Activated CD8-positive, alpha-beta memory T cell treated with anti-CD3 and anti-CD28 coated beads, Interleukin-2, amount 10 ng/mL, durations not matched to agents 7 days and 5 days (primary cell): ENCODE measurements around the gene NELFCD. TPM values are rescaled to one million over a fixed set of nuclear protein-coding genes. Genes with fewer than 3 reads are reported as not detected.

Experiments
- ATAC-seq: fragments of 150-1000 bp; cut with Tn5 transposase; one replicate; pipeline ENCODE4 v1.10.0; 2021; ENCODE audit warnings: moderate library complexity
- CTCF ChIA-PET: fragments of 350-600 bp; sonication (Branson Sonifier 250); formaldehyde crosslinking; loops from one replicate; lab custom pipeline; 2021; ENCODE audit warnings: antibody characterized with exemption; lab: Charles Lee
- DNase-seq: peaks from one replicate; pipeline ENCODE4 v3.0.0-alpha.2; 2020
- H3K27ac Mint-ChIP-seq: one replicate; pipeline ENCODE4 v1.8.0; 2021; ENCODE audit warnings: mild to moderate bottlenecking, mixed read lengths
- H3K27me3 Mint-ChIP-seq: one replicate; pipeline ENCODE4 v1.8.0; 2021; ENCODE audit warnings: mixed read lengths
- H3K36me3 Mint-ChIP-seq: one replicate; pipeline ENCODE4 v1.8.0; 2021; ENCODE audit warnings: mild to moderate bottlenecking, mixed read lengths
- H3K4me1 Mint-ChIP-seq: one replicate; pipeline ENCODE4 v1.8.0; 2021; ENCODE audit warnings: mixed read lengths
- H3K4me3 Mint-ChIP-seq: one replicate; pipeline ENCODE4 v1.8.0; 2021; ENCODE audit warnings: mild to moderate bottlenecking, moderate library complexity, mixed read lengths
- H3K9me3 Mint-ChIP-seq: one replicate; pipeline ENCODE4 v1.8.0; 2022; ENCODE audit warnings: low read depth, mixed read lengths
- total RNA-seq, 2 experiments: library from RNA; stranded (reverse); gene quantifications; one replicate each; pipeline ENCODE4 v1.2.3, GENCODE V29; 2021

The NELFCD gene
- total RNA-seq, 2 experiments from 2014 or later: 71.2 to 86.2 TPM

GRCh38 chr20:59013031-59013951, 32.2 kb downstream of the NELFCD start:
- H3K36me3 Mint-ChIP-seq: no peaks in the 10 kb centered on the region
- no peaks in the 10 kb centered on the region for H3K9me3 Mint-ChIP-seq
- peaks cover 53% of the 10 kb centered on the region for H3K4me1 Mint-ChIP-seq
- H3K4me3 Mint-ChIP-seq: no peak overlapping the region
- H3K27ac Mint-ChIP-seq: no peak overlapping the region
- ATAC-seq (no peak), DNase-seq (peak; percentile 36)
- H3K27me3 Mint-ChIP-seq: no peaks in the 10 kb centered on the region
- CTCF ChIA-PET: interaction anchor here (0.9 to 1.4 kb wide), 2 partner anchors 18 to 19 kb away, joined by 3 read pairs; partner anchors contain the start of gene ATP5F1E

GRCh38 chr20:59013959-59014608, 33.0 kb downstream of the NELFCD start:
- ATAC-seq (peak; percentile 60), DNase-seq (peak; percentile 58)
- H3K4me3 Mint-ChIP-seq: no peak overlapping the region
- no peak overlapping the region for H3K27ac Mint-ChIP-seq
- H3K4me1 Mint-ChIP-seq: peaks cover 53% of the 10 kb centered on the region
- no peaks in the 10 kb centered on the region for H3K9me3 Mint-ChIP-seq
- CTCF ChIA-PET: interaction anchor here (0.7 to 1.4 kb wide), 3 partner anchors 8 to 18 kb away, joined by 3 read pairs; partner anchors contain the start of gene ATP5F1E
- H3K36me3 Mint-ChIP-seq: no peaks in the 10 kb centered on the region
- H3K27me3 Mint-ChIP-seq: no peaks in the 10 kb centered on the region

GRCh38 chr20:59014680-59015389, 33.8 kb downstream of the NELFCD start:
- H3K9me3 Mint-ChIP-seq: no peaks in the 10 kb centered on the region
- DNase-seq (peak; percentile 33), ATAC-seq (no peak)
- CTCF ChIA-PET: interaction anchor here (0.7 to 1.4 kb wide), 2 partner anchors 7 to 17 kb away, joined by 3 read pairs; no protein-coding TSS in a partner anchor
- no peak overlapping the region for H3K4me3 Mint-ChIP-seq
- no peaks in the 10 kb centered on the region for H3K36me3 Mint-ChIP-seq
- H3K27me3 Mint-ChIP-seq: no peaks in the 10 kb centered on the region
- peaks cover 53% of the 10 kb centered on the region for H3K4me1 Mint-ChIP-seq
- H3K27ac Mint-ChIP-seq: no peak overlapping the region

GRCh38 chr20:59015411-59015810, 34.4 kb downstream of the NELFCD start:
- Mint-ChIP-seq H3K36me3 (no peaks in the 10 kb centered on the region), H3K4me3 (no peak overlapping the region), H3K9me3 (no peaks in the 10 kb centered on the region), H3K27ac (no peak overlapping the region), H3K4me1 (peaks cover 52% of the 10 kb centered on the region), H3K27me3 (no peaks in the 10 kb centered on the region)
- DNase-seq: peak; percentile 29
- ATAC-seq: no peak
- CTCF ChIA-PET: no interaction called here

GRCh38 chr20:59015812-59016711, 35.0 kb downstream of the NELFCD start:
- ATAC-seq (no peak), DNase-seq (peak; percentile 37)
- CTCF ChIA-PET: no interaction called here
- Mint-ChIP-seq H3K36me3 (no peaks in the 10 kb centered on the region), H3K27me3 (no peaks in the 10 kb centered on the region), H3K9me3 (no peaks in the 10 kb centered on the region), H3K4me3 (no peak overlapping the region), H3K27ac (no peak overlapping the region), H3K4me1 (peaks cover 50% of the 10 kb centered on the region)

GRCh38 chr20:59016795-59017492, 35.9 kb downstream of the NELFCD start:
- no peaks in the 10 kb centered on the region for H3K36me3 Mint-ChIP-seq
- H3K4me3 Mint-ChIP-seq: no peak overlapping the region

GRCh38 chr20:59017493-59018231, 36.6 kb downstream of the NELFCD start:
- peaks cover 37% of the 10 kb centered on the region for H3K4me1 Mint-ChIP-seq
- no peaks in the 10 kb centered on the region for H3K9me3 Mint-ChIP-seq
- H3K27me3 Mint-ChIP-seq: no peaks in the 10 kb centered on the region
- H3K4me3 Mint-ChIP-seq: no peak overlapping the region
- H3K27ac Mint-ChIP-seq: peak overlapping the region; percentile 8
- H3K36me3 Mint-ChIP-seq: no peaks in the 10 kb centered on the region
- no peak for ATAC-seq
- CTCF ChIA-PET: interaction anchor here (0.8 to 1.3 kb wide), 2 partner anchors 14 to 24 kb away, joined by 3 to 4 read pairs; partner anchors contain the start of gene ATP5F1E
- DNase-seq: peak; percentile 36

More at GRCh38 chr20:59016795-59017492, 35.9 kb downstream of the NELFCD start:
- CTCF ChIA-PET: interaction anchor here (1.3 kb wide), 1 partner anchor 25 kb away, joined by 3 read pairs; no protein-coding TSS in a partner anchor
- ATAC-seq (no peak), DNase-seq (peak; percentile 39)
- Mint-ChIP-seq H3K9me3 (no peaks in the 10 kb centered on the region), H3K27ac (peak overlapping the region; percentile 8), H3K4me1 (peaks cover 43% of the 10 kb centered on the region), H3K27me3 (no peaks in the 10 kb centered on the region)

- DNase-seq: peak; percentile 38
- CTCF ChIA-PET: interaction anchor here (0.8 kb wide), 1 partner anchor 13 kb away, joined by 4 read pairs; the partner anchor contains the start of gene ATP5F1E
- Mint-ChIP-seq H3K36me3 (peaks cover 5% of the 10 kb centered on the region), H3K27me3 (no peaks in the 10 kb centered on the region), H3K4me1 (peaks cover 27% of the 10 kb centered on the region), H3K27ac (no peak overlapping the region), H3K4me3 (no peak overlapping the region), H3K9me3 (no peaks in the 10 kb centered on the region)
- ATAC-seq: no peak
These were observed 37.8 kb downstream of the NELFCD start for GRCh38 chr20:59018817-59019216.

GRCh38 chr20:59019217-59019616, 38.2 kb downstream of the NELFCD start, which contains the start of gene TUBB1:
Gene TUBB1 (plus strand): TSS chr20:59019429. CDS start chr20:59019523, 94 bp downstream.
- DNase-seq (peak; percentile 23), ATAC-seq (no peak)
- H3K4me3 Mint-ChIP-seq: no peak within 1 kb of the TSS
- no peak within 1 kb of the TSS for H3K27ac Mint-ChIP-seq
- no peaks in the 10 kb centered on the region for H3K9me3 Mint-ChIP-seq
- CTCF ChIA-PET: no interaction called here
- H3K4me1 Mint-ChIP-seq: peaks cover 23% of the 10 kb centered on the region
- peaks cover 5% of the 10 kb centered on the region for H3K36me3 Mint-ChIP-seq
- H3K27me3 Mint-ChIP-seq: no peaks in the 10 kb centered on the region

GRCh38 chr20:59020938-59021551, 40.0 kb downstream of the NELFCD start:
- H3K27me3 Mint-ChIP-seq: no peaks in the 10 kb centered on the region
- H3K36me3 Mint-ChIP-seq: peaks cover 19% of the 10 kb centered on the region
- DNase-seq (peak; percentile 18), ATAC-seq (no peak)
- H3K27ac Mint-ChIP-seq: no peak overlapping the region
- H3K4me3 Mint-ChIP-seq: no peak overlapping the region
- CTCF ChIA-PET: no interaction called here
- peaks cover 14% of the 10 kb centered on the region for H3K4me1 Mint-ChIP-seq
- H3K9me3 Mint-ChIP-seq: no peaks in the 10 kb centered on the region

- ATAC-seq (no peak), DNase-seq (peak; percentile 28)
- Mint-ChIP-seq H3K4me3 (no peak overlapping the region), H3K9me3 (no peaks in the 10 kb centered on the region), H3K36me3 (peaks cover 30% of the 10 kb centered on the region), H3K27ac (no peak overlapping the region), H3K4me1 (peaks cover 16% of the 10 kb centered on the region), H3K27me3 (no peaks in the 10 kb centered on the region)
- CTCF ChIA-PET: interaction anchor here (1.1 kb wide), 1 partner anchor 8 kb away, joined by 3 read pairs; no protein-coding TSS in a partner anchor
These were observed 41.7 kb downstream of the NELFCD start for GRCh38 chr20:59022754-59023153.
